Endothelial cell of umbilical vein (primary cell): ENCODE data around the gene EFNA4. TPM values are rescaled to one million over a fixed set of nuclear protein-coding genes. Genes with fewer than 3 reads are reported as not detected.

Experiments
- BruUV-seq: library from RNA; stranded (reverse); fragments of 400-500 nt; replicated peaks from 2 replicates; lab custom pipeline; 2021; lab: Mats Ljungman, UMichigan
- CTCF ChIA-PET: fragments of 300-600, 350-600 bp; sonication (Branson Sonifier 250); formaldehyde crosslinking; loops from one replicate; lab custom pipeline; 2021; ENCODE audit warnings: antibody characterized with exemption, inconsistent platforms; lab: Charles Lee
- POLR2A ChIA-PET: fragments of 300-600, 350-600 bp; sonication (Branson Sonifier 250); formaldehyde crosslinking; loops from one replicate; lab custom pipeline; 2021; ENCODE audit warnings: antibody characterized with exemption, inconsistent platforms; lab: Charles Lee
- DNase-seq: peaks from one replicate; pipeline ENCODE4 v3.0.0-alpha.2; 2011; ENCODE audit warnings: low read depth, low spot score
- FAIRE-seq: peaks from 2 replicates; lab custom pipeline; 2011; peaks lifted over from hg19 to GRCh38; lab: Jason Lieb, UNC
- H2AFZ ChIP-seq: 2 replicates; pipeline ENCODE4 v1.6.0; 2012; ENCODE audit warnings: low read depth, low read length, control low read depth, inconsistent platforms
- H3K27ac ChIP-seq: 2 replicates; pipeline ENCODE4 v1.5.1; 2011; ENCODE audit warnings: low read depth, mild to moderate bottlenecking, control low read depth, low read length, moderate library complexity; ENCODE audit not compliant: insufficient read depth
- H3K27me3 ChIP-seq, 2 experiments: 2 replicates each; pipeline versions ENCODE4 v1.6.0 to v1.6.1; 2011; ENCODE audit warnings: low read length in 2 of 2, mixed read lengths in 1 of 2; ENCODE audit not compliant: control insufficient read depth in 2 of 2, insufficient read depth in 2 of 2
- H3K36me3 ChIP-seq, 2 experiments: 2 replicates in 1 of 2; 3 replicates in 1 of 2; pipeline ENCODE4 v1.5.1; 2011; ENCODE audit warnings: low read length in 2 of 2, mild to moderate bottlenecking in 1 of 2, moderate library complexity in 1 of 2; ENCODE audit not compliant: control insufficient read depth in 2 of 2, insufficient read depth in 2 of 2; ENCODE audit errors: extremely low read depth in 1 of 2
- H3K4me1 ChIP-seq: 3 replicates; pipeline ENCODE4 v1.5.1; 2011; ENCODE audit warnings: mild to moderate bottlenecking, low read length; ENCODE audit not compliant: control insufficient read depth, insufficient read depth; ENCODE audit errors: extremely low read depth
- H3K4me2 ChIP-seq: 2 replicates; pipeline ENCODE4 v1.6.1; 2011; ENCODE audit warnings: low read length, control low read depth, mixed read lengths; ENCODE audit not compliant: insufficient read depth
- H3K4me3 ChIP-seq, 3 experiments: fragments of 200-600 bp in 1 of 3; sonication (generic), shearing (Covaris generic) in 1 of 3; replicated peaks in 1 of 3; 2 replicates each; pipeline ENCODE4 v1.5.1; 2011 to 2016; ENCODE audit warnings: control low read depth in 3 of 3, low read length in 3 of 3, mild to moderate bottlenecking in 2 of 3, inconsistent platforms in 1 of 3, low read depth in 1 of 3, moderate library complexity in 1 of 3; ENCODE audit not compliant: insufficient read depth in 1 of 3
- H3K79me2 ChIP-seq: 2 replicates; pipeline ENCODE4 v1.6.0; 2012; ENCODE audit warnings: low read length, inconsistent platforms; ENCODE audit not compliant: control insufficient read depth, insufficient read depth
- H3K9ac ChIP-seq: replicated peaks from 2 replicates; pipeline ENCODE3; 2011; ENCODE audit warnings: low read length, control low read depth; ENCODE audit not compliant: insufficient read depth; ENCODE audit errors: extremely low read depth
- H3K9me1 ChIP-seq: replicated peaks from 3 replicates; pipeline ENCODE4 v1.6.0; 2011; ENCODE audit warnings: mild to moderate bottlenecking, low read length; ENCODE audit not compliant: control insufficient read depth, insufficient read depth; ENCODE audit errors: extremely low read depth
- H3K9me3 ChIP-seq: replicated peaks from 2 replicates; pipeline ENCODE4 v1.5.1; 2012; ENCODE audit warnings: low read length, inconsistent platforms; ENCODE audit not compliant: control insufficient read depth, insufficient read depth
- H4K20me1 ChIP-seq: replicated peaks from 2 replicates; pipeline ENCODE3; 2011; ENCODE audit warnings: mild to moderate bottlenecking, low read length; ENCODE audit not compliant: control insufficient read depth, insufficient read depth; ENCODE audit errors: extremely low read depth
- CTCF ChIP-seq, 2 donors: IDR thresholded peaks; 1 replicate in 1 of 2; 2 replicates in 1 of 2; pipeline ENCODE4 v1.5.1; 2011; ENCODE audit warnings: low read length in 2 of 2, mild to moderate bottlenecking in 2 of 2, moderate library complexity in 2 of 2, control low read depth in 1 of 2, inconsistent platforms in 1 of 2, low read depth in 1 of 2; ENCODE audit not compliant: insufficient read depth in 1 of 2; ENCODE audit errors: extremely low read depth in 1 of 2
- EZH2 ChIP-seq: IDR thresholded peaks from 2 replicates; pipeline ENCODE4 v1.6.1; 2012; ENCODE audit warnings: borderline replicate concordance, low read depth, mild to moderate bottlenecking, moderate library complexity, low read length, inconsistent platforms; ENCODE audit not compliant: severe bottlenecking
- FOS ChIP-seq: IDR thresholded peaks from 2 replicates; pipeline ENCODE4 v1.6.1; 2011; ENCODE audit warnings: mild to moderate bottlenecking, low read length, moderate library complexity, borderline replicate concordance; ENCODE audit not compliant: insufficient read depth
- GATA2 ChIP-seq: IDR thresholded peaks from 2 replicates; pipeline ENCODE4 v1.7.0; 2011; ENCODE audit warnings: low read depth, mild to moderate bottlenecking, moderate library complexity, mixed read lengths, low read length; ENCODE audit not compliant: insufficient read length, insufficient read depth
- JUN ChIP-seq: IDR thresholded peaks from 2 replicates; pipeline ENCODE4 v1.6.1; 2011; ENCODE audit warnings: borderline replicate concordance, low read depth; ENCODE audit not compliant: insufficient read length, insufficient read depth
- MAX ChIP-seq: IDR thresholded peaks from 2 replicates; pipeline ENCODE4 v1.6.1; 2011; ENCODE audit not compliant: insufficient read depth, insufficient read length
- MYC ChIP-seq: IDR thresholded peaks from one replicate; pipeline ENCODE4 v1.6.1; 2011; ENCODE audit warnings: mild to moderate bottlenecking, low read depth, low read length
- POLR2A ChIP-seq: IDR thresholded peaks from 2 replicates; pipeline ENCODE4 v1.6.1; 2012; ENCODE audit warnings: low read depth, mild to moderate bottlenecking, control low read depth, low read length
- POLR2AphosphoS5 ChIP-seq: IDR thresholded peaks from 2 replicates; pipeline ENCODE4 v1.6.1; 2012; ENCODE audit warnings: low read depth, mild to moderate bottlenecking, control low read depth, low read length, moderate library complexity; ENCODE audit not compliant: insufficient read depth
- dilution Hi-C: fragments of 300-500 bp; cut with MboI; formaldehyde crosslinking; loops from one replicate; pipeline ENCODE4 v1.15.0; 2019; ENCODE audit warnings: low sequenced_read_pairs; ENCODE audit not compliant: extremely low pct_ligation_motif_present
- intact Hi-C: fragments of 100-400 bp; cut with micrococcal nuclease; formaldehyde crosslinking; loops from one replicate; pipeline ENCODE4 v1.10.0; 2022
- polyA plus RNA-seq, 4 experiments: library from polyadenylated mRNA; depleted of rRNA in 3 of 4; stranded (reverse) in 3 of 4; unstranded in 1 of 4; fragments of >200 nt; gene quantifications; 2 replicates each; pipeline versions ENCODE4 v1.2.1 to v1.2.3, GENCODE V29; 2011 to 2012; ENCODE audit warnings: missing spikeins in 1 of 4
- total RNA-seq: library from RNA; stranded (reverse); gene quantifications from 2 replicates; pipeline ENCODE4 v1.2.3, GENCODE V29; 2021

Gene EFNA4
- total and polyA plus RNA-seq, 2 donors (not counting 3 experiments of a cell fraction or from before 2014, with no cell fraction given), result 16.5 to 25.2 TPM

- Histone ChIP-seq H3K9ac (peak overlapping the region; percentile 42), H3K27me3 (no peaks in the 10 kb centered on the region), H4K20me1 (no peaks in the 10 kb centered on the region), H3K79me2 (peaks cover 21% of the 10 kb centered on the region), H3K4me2 (peak overlapping the region; percentile 86), H3K27ac (peak overlapping the region; percentile 48), H3K4me1 (peaks cover 24% of the 10 kb centered on the region), H3K9me1 (no peaks in the 10 kb centered on the region), H3K9me3 (no peaks in the 10 kb centered on the region), H3K4me3 (peak overlapping the region; percentile 66 to 75 (median 74)), H2AFZ (no peak overlapping the region), H3K36me3 (peaks cover 7 to 26% of the 10 kb centered on the region in 2 experiments)
- ChIA-PET POLR2A (interaction anchor here (0.6 kb wide), 1 partner anchor 59 kb away, joined by 4 read pairs; no protein-coding TSS in a partner anchor), CTCF (interaction anchor here (0.6 to 6.1 kb wide), 14 partner anchors 8 to 1884 kb away, joined by 3 to 59 read pairs (median 5); partner anchors contain the start of genes EFNA3, EFNA4, KRTCAP2 and LENEP)
- TSS peak; percentile 7 for BruUV-seq
- DNase-seq (peak; percentile 59), FAIRE-seq (peak; percentile 98)
- intact Hi-C loops, result loop anchor here (1.0 kb wide), 2 partner anchors 9 to 33 kb away; no protein-coding TSS in a partner anchor
- dilution Hi-C loops, result no loop called here
- peak; percentile 68 for TF ChIP-seq POLR2A
- no peak for TF ChIP-seq MYC
- TF ChIP-seq EZH2, result no peak
- no peak for TF ChIP-seq FOS
- TF ChIP-seq GATA2, result no peak
- no peak for TF ChIP-seq MAX
- TF ChIP-seq CTCF (IDR thresholded peaks at IDR 0.05; ENCODE audit: extremely low read depth in 1 of 2, insufficient read depth in 1 of 2, low read depth in 1 of 2, low read length in 2 of 2), result peak in 1 of 2 donors; percentile 46
- peak; percentile 15 for TF ChIP-seq POLR2AphosphoS5
- TF ChIP-seq JUN, result no peak
Observed at GRCh38 chr1:155052439-155053395, 10.8 kb upstream of the EFNA4 start.
